Rectal smooth muscle tissue (tissue), 1 donor: Measurements from ENCODE around the gene NES.

ENCODE experiments used
- H3K27ac ChIP-seq: one replicate; pipeline ENCODE4 v1.7.0; 2013; ENCODE audit warnings: low read depth, low read length, inconsistent platforms
- H3K27me3 ChIP-seq: one replicate; pipeline ENCODE4 v1.7.0; 2013; ENCODE audit warnings: low read length; ENCODE audit not compliant: control insufficient read depth, insufficient read depth
- H3K36me3 ChIP-seq: one replicate; pipeline ENCODE4 v1.7.0; 2013; ENCODE audit warnings: low read length; ENCODE audit not compliant: control insufficient read depth, insufficient read depth
- H3K4me1 ChIP-seq: one replicate; pipeline ENCODE4 v1.7.0; 2013; ENCODE audit warnings: low read length; ENCODE audit not compliant: control insufficient read depth, insufficient read depth
- H3K4me3 ChIP-seq: one replicate; pipeline ENCODE4 v1.7.0; 2013; ENCODE audit warnings: low read length
- H3K9ac ChIP-seq: one replicate; pipeline ENCODE4 v1.7.0; 2013; ENCODE audit warnings: low read length

NES gene

GRCh38 chr1:156697481-156697880 is 20.3 kb upstream of the NES start:
- Histone ChIP-seq H3K4me1 (no peaks in the 10 kb centered on the region), H3K27ac (no peak overlapping the region)

GRCh38 chr1:156696755-156697154 is 19.5 kb upstream of the NES start:
- Histone ChIP-seq H3K36me3 (no peaks in the 10 kb centered on the region), H3K9ac (no peak overlapping the region), H3K4me3 (no peak overlapping the region), H3K27ac (no peak overlapping the region), H3K4me1 (no peaks in the 10 kb centered on the region), H3K27me3 (peaks cover 6% of the 10 kb centered on the region)

More at GRCh38 chr1:156697481-156697880, 20.3 kb upstream of the NES start:
- Histone ChIP-seq H3K9ac (no peak overlapping the region), H3K36me3 (no peaks in the 10 kb centered on the region), H3K4me3 (no peak overlapping the region), H3K27me3 (peaks cover 3% of the 10 kb centered on the region)

- H3K4me3 ChIP-seq, result no peak overlapping the region
- peaks cover 8% of the 10 kb centered on the region for H3K27me3 ChIP-seq
- peaks cover 4% of the 10 kb centered on the region for H3K4me1 ChIP-seq
- H3K36me3 ChIP-seq, result no peaks in the 10 kb centered on the region
- no peak overlapping the region for H3K27ac ChIP-seq
- H3K9ac ChIP-seq, result no peak overlapping the region
Measured at GRCh38 chr1:156694690-156694962, 17.4 kb upstream of the NES start.

- H3K27ac ChIP-seq, result no peak overlapping the region
- H3K27me3 ChIP-seq, result peaks cover 8% of the 10 kb centered on the region
- H3K4me3 ChIP-seq, result no peak overlapping the region
- H3K9ac ChIP-seq, result no peak overlapping the region
- peaks cover 5% of the 10 kb centered on the region for H3K4me1 ChIP-seq
- no peaks in the 10 kb centered on the region for H3K36me3 ChIP-seq
Measured at GRCh38 chr1:156693848-156694689, 16.9 kb upstream of the NES start.

DNA sequence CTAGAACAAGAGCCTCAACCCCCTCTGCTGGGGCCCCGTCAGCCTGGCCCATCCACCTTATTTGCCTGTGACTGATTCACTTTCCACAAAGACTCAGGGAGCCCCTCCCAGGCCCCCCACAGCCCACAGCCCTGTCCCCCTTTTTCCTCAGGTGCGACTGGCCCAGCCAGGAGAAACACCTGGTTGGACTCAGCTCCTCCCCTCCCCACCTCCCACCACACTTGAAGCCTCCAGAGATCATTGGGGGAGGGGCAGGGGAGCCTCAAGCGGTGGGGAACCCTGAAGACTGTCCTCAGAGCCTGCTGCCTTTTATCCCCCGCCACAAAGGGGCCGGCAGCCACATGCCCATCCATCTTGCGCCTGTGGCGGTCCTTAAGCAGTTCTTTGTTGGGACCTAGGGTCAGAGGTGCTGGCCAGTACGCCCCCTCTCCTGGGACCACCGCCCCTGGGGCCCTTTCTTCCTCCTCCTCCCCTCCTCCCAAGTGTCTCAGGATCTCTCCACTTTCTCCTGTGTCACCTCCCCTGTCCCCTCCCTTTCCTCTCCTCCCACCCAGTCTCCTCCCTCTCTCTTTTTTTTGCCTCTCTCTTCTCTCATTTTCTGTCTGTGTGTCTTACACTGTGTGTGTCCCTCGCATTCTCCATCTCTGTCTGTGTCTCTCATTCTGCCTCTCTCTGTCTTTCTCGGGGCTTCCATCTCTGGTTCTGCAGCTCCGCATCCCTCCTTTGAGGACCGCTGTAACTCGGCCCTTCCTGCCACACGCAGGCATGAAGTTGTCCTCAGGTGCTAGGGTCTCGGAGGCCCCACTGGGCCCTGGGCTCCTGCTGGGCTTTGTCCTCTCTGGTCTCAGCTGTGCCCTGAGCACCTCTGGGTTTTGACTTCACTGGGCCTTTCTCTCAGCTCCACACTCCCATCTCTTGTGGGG is 16.0 kb upstream of the NES start:
- H3K4me1 ChIP-seq, result peaks cover 5% of the 10 kb centered on the region

GRCh38 chr1:156692441-156692924 is 15.3 kb upstream of the NES start:
- Histone ChIP-seq H3K4me1 (peaks cover 5% of the 10 kb centered on the region), H3K27ac (no peak overlapping the region)

More for the DNA sequence above, 16.0 kb upstream of the NES start:
- Histone ChIP-seq H3K27ac (no peak overlapping the region), H3K4me3 (no peak overlapping the region), H3K9ac (no peak overlapping the region), H3K27me3 (peaks cover 8% of the 10 kb centered on the region), H3K36me3 (no peaks in the 10 kb centered on the region)

GRCh38 chr1:156691665-156692440 is 14.6 kb upstream of the NES start:
- H3K36me3 ChIP-seq, result no peaks in the 10 kb centered on the region
- no peak overlapping the region for H3K9ac ChIP-seq
- no peak overlapping the region for H3K4me3 ChIP-seq
- H3K27me3 ChIP-seq, result peaks cover 8% of the 10 kb centered on the region
- H3K4me1 ChIP-seq, result peaks cover 5% of the 10 kb centered on the region
- H3K27ac ChIP-seq, result no peak overlapping the region

More at GRCh38 chr1:156692441-156692924, 15.3 kb upstream of the NES start:
- no peak overlapping the region for H3K4me3 ChIP-seq
- peaks cover 8% of the 10 kb centered on the region for H3K27me3 ChIP-seq
- H3K9ac ChIP-seq, result no peak overlapping the region
- no peaks in the 10 kb centered on the region for H3K36me3 ChIP-seq

DNA sequence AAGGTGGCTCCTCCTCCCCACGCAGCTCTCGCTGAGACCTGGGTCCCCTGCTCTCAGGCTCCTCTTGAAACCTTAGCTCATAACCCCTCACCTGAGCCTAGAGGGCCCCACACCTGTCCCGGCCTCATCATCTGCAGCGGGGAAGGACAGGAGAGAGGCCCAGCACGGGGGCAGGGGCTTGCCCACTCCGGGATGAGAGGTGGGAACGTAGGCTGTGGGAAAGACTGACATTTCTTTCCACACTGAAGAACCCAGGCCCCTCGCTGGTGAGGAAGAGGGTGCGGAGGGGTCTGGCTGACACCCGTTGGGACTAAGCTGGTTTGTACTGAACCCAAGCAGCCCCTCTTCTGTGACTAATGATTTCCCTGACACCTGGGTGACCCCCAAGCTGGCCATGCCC is 14.0 kb upstream of the NES start:
- Histone ChIP-seq H3K9ac (no peak overlapping the region), H3K27ac (no peak overlapping the region), H3K4me1 (peaks cover 5% of the 10 kb centered on the region), H3K36me3 (no peaks in the 10 kb centered on the region), H3K27me3 (peaks cover 8% of the 10 kb centered on the region), H3K4me3 (no peak overlapping the region)

GRCh38 chr1:156690675-156691036 is 13.4 kb upstream of the NES start:
- Histone ChIP-seq H3K9ac (no peak overlapping the region), H3K27me3 (peaks cover 8% of the 10 kb centered on the region), H3K36me3 (no peaks in the 10 kb centered on the region), H3K4me3 (no peak overlapping the region), H3K27ac (no peak overlapping the region), H3K4me1 (peaks cover 5% of the 10 kb centered on the region)

DNA sequence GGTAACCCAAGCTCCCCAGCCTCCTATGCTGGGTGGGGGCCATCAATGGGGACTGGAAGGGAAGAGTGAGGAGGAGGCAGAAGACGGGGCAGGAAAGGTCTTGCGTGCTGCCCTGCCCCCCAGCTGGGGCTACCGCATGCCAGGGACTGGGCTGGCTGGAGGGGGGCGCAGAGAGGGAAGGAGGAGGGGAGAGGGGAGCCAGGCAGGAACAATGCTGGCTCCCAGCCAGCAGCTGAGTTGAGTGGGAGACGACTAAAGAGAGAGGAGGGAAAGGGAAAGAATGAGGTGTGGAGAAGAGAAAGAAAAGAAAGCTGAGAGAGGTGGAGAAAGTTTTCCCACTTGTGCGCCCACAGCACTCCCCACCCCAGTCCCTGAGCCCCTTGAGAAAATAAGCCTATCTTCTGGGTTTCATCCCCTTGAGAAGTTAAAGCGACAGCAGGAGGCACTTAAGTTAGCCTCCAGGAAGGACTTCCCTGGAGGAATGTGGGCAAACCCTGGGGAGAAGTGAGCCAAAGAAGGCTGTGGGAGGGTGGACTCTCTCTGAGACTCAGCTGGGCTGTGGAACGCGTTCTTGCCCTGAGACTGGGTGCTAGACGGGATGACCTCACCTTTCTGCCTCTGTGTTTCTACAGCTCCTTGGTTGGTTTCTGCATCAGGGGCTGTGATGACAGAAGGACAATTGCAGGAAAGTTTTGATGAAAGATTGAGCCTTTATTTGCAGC is 12.9 kb upstream of the NES start:
- H3K27ac ChIP-seq, result no peak overlapping the region
- H3K4me3 ChIP-seq, result no peak overlapping the region
- peaks cover 5% of the 10 kb centered on the region for H3K4me1 ChIP-seq
- no peak overlapping the region for H3K9ac ChIP-seq
- no peaks in the 10 kb centered on the region for H3K36me3 ChIP-seq
- H3K27me3 ChIP-seq, result peaks cover 8% of the 10 kb centered on the region

DNA sequence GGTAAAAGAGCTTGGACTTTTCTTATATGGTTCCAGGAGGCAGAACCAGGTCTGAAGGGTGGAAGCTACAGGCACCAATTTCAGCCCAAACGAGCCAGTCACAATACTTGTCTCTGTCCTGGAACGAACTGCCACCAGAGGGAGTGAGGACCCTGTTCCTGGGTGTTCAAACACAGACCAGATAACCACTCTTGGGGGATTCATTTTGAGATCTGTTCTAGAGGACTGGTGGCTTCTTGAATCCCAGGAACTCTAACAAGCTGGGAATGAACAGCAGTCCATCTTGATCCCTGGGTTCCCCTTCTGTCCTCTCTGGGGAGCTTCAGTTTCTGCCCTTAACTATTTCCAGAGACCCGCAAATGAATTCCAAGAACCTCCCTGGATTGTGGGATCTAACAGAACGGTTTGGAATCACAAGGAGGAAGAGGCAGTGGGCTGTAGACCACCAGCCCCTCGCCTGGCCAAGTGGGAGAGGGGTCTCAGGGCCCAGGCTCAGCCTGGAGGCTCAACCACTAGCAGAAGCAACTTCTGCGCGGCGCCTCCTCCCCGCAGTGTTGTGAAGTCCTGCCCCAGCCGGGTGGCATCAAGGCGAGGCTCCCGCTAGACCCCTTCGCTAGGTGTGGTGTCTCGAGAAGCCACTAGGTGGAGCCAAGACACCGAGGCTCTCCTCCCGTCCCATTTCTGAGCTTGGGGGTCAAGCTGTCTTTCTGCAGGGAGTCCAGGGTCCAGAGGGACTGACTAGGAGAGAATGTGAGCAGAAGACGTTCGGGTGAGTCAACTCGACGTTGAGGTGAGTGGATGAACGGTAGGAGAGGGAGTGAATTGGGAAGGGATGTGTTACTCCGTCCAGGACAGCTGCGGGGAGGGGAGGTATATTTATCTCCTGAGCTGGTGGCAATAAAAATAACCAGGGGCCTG is 12.1 kb upstream of the NES start:
- H3K27ac ChIP-seq, result no peak overlapping the region
- no peak overlapping the region for H3K4me3 ChIP-seq

More for the DNA sequence above, 12.1 kb upstream of the NES start:
- peaks cover 5% of the 10 kb centered on the region for H3K4me1 ChIP-seq
- peak overlapping the region; percentile 57 for H3K9ac ChIP-seq
- peaks cover 8% of the 10 kb centered on the region for H3K27me3 ChIP-seq
- no peaks in the 10 kb centered on the region for H3K36me3 ChIP-seq
